Measurements from ENCODE around the gene CDCP1. TPM values are rescaled to one million over a fixed set of nuclear protein-coding genes. Genes with fewer than 3 reads are reported as not detected.

The CDCP1 gene
- total RNA-seq, 2 donors from 2014 or later, result 14.3 to 21.5 TPM

- H3K4me3 ChIP-seq, result no peak overlapping the region
- WGBS, result 89% methylated on average over 4 of the region's 4 CpGs
- H3K9me3 ChIP-seq, result no peaks in the 10 kb centered on the region
- H3K4me1 ChIP-seq (replicated peaks), result no peaks in the 10 kb centered on the region
- no peak for TF ChIP-seq CTCF (IDR thresholded peaks at IDR 0.05)
- TF ChIP-seq POLR2A (IDR thresholded peaks at IDR 0.05), result no peak
- no peak for TF ChIP-seq POLR2AphosphoS5 (IDR thresholded peaks at IDR 0.05)
- H3K36me3 ChIP-seq, result no peaks in the 10 kb centered on the region
- intact Hi-C loops (cut with DNase I), result no loop called here
- H3K27me3 ChIP-seq (replicated peaks; ENCODE audit: insufficient read depth), result no peaks in the 10 kb centered on the region
- H3K27ac ChIP-seq, result no peak overlapping the region
- DNase-seq (ENCODE audit: low spot score), result no peak
Measured at GRCh38 chr3:45171283-45171682, 25.1 kb upstream of the CDCP1 start.

GRCh38 chr3:45170096-45170495 lies 23.9 kb upstream of the CDCP1 start:
- Histone ChIP-seq H3K9me3 (no peaks in the 10 kb centered on the region), H3K36me3 (no peaks in the 10 kb centered on the region), H3K4me3 (no peak overlapping the region), H3K27me3 (replicated peaks; ENCODE audit: insufficient read depth) (no peaks in the 10 kb centered on the region), H3K27ac (peak overlapping the region in 1 of 2 donors; percentile 9), H3K4me1 (replicated peaks) (no peaks in the 10 kb centered on the region)
- WGBS, result 17% methylated on average over 3 of the region's 3 CpGs
- intact Hi-C loops (cut with DNase I), result no loop called here
- peak; percentile 64 for DNase-seq (ENCODE audit: low spot score)
- TF ChIP-seq POLR2AphosphoS5 (IDR thresholded peaks at IDR 0.05) (peak; percentile 72), CTCF (IDR thresholded peaks at IDR 0.05) (no peak)

- no peaks in the 10 kb centered on the region for H3K4me1 ChIP-seq (replicated peaks)
- 93% methylated on average over 12 of the region's 12 CpGs for WGBS
- TF ChIP-seq POLR2A (IDR thresholded peaks at IDR 0.05), result no peak
- no peak for TF ChIP-seq CTCF (IDR thresholded peaks at IDR 0.05)
- peak overlapping the region in 1 of 2 donors; percentile 9 for H3K27ac ChIP-seq
- no peak for DNase-seq (ENCODE audit: low spot score)
- no peak overlapping the region for H3K4me3 ChIP-seq
- no peaks in the 10 kb centered on the region for H3K27me3 ChIP-seq (replicated peaks; ENCODE audit: insufficient read depth)
- no peaks in the 10 kb centered on the region for H3K9me3 ChIP-seq
- no peaks in the 10 kb centered on the region for H3K36me3 ChIP-seq
- intact Hi-C loops (cut with DNase I), result no loop called here
Measured at GRCh38 chr3:45169125-45169904, 23.1 kb upstream of the CDCP1 start.

- H3K36me3 ChIP-seq, result no peaks in the 10 kb centered on the region
- no peak for DNase-seq (ENCODE audit: low spot score)
- 56% methylated on average over 4 of the region's 4 CpGs for WGBS
- no peaks in the 10 kb centered on the region for H3K27me3 ChIP-seq (replicated peaks; ENCODE audit: insufficient read depth)
- H3K4me3 ChIP-seq, result no peak overlapping the region
- H3K27ac ChIP-seq, result no peak overlapping the region
- TF ChIP-seq CTCF (IDR thresholded peaks at IDR 0.05) (no peak), POLR2A (IDR thresholded peaks at IDR 0.05) (no peak), POLR2AphosphoS5 (IDR thresholded peaks at IDR 0.05) (no peak)
- no peaks in the 10 kb centered on the region for H3K9me3 ChIP-seq
- no peaks in the 10 kb centered on the region for H3K4me1 ChIP-seq (replicated peaks)
- intact Hi-C loops (cut with DNase I), result no loop called here
Measured at GRCh38 chr3:45168451-45168850, 22.3 kb upstream of the CDCP1 start.
